ENCODE results near the gene GSX1. TPM values are rescaled to one million over a fixed set of nuclear protein-coding genes. Genes with fewer than 3 reads are reported as not detected.

GSX1 gene
- total RNA-seq, 1 experiment from 2014 or later, result not detected

DNA sequence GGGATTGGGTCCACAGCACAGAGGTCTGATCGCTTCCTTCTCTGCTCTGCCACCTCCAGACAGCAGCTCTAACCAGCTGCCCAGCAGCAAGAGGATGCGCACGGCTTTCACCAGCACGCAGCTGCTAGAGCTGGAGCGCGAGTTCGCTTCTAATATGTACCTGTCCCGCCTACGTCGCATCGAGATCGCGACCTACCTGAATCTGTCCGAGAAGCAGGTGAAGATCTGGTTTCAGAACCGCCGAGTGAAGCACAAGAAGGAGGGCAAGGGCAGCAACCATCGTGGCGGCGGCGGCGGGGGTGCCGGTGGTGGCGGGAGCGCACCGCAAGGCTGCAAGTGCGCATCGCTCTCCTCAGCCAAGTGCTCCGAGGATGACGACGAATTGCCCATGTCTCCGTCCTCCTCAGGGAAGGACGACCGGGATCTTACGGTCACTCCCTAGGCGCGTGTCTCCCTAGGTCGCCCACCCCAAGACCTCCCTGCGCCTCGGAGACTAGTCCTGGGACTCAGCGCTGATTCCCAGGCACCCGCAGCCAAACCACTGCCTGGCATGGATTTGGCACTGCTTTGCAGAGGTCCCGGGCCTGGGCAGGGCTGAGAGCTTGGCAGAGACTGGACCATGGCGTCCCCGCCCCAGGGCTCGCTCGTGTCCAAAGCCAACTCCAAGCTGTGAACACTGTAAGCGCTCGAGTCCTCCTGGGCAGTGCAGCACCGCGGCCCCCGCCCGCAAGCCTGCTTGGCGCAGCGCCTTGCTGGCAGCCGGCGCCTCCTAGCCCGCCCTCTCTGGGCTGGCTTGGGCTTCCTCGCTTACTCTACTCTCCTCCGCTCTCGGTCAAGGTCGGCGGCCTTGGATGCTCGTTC lies 1.5 kb downstream of the GSX1 start:
- ATAC-seq (no peak), DNase-seq (ENCODE audit: low read depth, low spot score) (no peak)
- TF ChIP-seq, protein P1, sequence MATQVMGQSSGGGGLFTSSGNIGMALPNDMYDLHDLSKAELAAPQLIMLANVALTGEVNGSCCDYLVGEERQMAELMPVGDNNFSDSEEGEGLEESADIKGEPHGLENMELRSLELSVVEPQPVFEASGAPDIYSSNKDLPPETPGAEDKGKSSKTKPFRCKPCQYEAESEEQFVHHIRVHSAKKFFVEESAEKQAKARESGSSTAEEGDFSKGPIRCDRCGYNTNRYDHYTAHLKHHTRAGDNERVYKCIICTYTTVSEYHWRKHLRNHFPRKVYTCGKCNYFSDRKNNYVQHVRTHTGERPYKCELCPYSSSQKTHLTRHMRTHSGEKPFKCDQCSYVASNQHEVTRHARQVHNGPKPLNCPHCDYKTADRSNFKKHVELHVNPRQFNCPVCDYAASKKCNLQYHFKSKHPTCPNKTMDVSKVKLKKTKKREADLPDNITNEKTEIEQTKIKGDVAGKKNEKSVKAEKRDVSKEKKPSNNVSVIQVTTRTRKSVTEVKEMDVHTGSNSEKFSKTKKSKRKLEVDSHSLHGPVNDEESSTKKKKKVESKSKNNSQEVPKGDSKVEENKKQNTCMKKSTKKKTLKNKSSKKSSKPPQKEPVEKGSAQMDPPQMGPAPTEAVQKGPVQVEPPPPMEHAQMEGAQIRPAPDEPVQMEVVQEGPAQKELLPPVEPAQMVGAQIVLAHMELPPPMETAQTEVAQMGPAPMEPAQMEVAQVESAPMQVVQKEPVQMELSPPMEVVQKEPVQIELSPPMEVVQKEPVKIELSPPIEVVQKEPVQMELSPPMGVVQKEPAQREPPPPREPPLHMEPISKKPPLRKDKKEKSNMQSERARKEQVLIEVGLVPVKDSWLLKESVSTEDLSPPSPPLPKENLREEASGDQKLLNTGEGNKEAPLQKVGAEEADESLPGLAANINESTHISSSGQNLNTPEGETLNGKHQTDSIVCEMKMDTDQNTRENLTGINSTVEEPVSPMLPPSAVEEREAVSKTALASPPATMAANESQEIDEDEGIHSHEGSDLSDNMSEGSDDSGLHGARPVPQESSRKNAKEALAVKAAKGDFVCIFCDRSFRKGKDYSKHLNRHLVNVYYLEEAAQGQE (IDR thresholded peaks at IDR 0.05; ENCODE audit: insufficient read depth in 1 of 2, low read depth in 2 of 2, low read length in 1 of 2), result no peak
- TF ChIP-seq, protein P2, sequence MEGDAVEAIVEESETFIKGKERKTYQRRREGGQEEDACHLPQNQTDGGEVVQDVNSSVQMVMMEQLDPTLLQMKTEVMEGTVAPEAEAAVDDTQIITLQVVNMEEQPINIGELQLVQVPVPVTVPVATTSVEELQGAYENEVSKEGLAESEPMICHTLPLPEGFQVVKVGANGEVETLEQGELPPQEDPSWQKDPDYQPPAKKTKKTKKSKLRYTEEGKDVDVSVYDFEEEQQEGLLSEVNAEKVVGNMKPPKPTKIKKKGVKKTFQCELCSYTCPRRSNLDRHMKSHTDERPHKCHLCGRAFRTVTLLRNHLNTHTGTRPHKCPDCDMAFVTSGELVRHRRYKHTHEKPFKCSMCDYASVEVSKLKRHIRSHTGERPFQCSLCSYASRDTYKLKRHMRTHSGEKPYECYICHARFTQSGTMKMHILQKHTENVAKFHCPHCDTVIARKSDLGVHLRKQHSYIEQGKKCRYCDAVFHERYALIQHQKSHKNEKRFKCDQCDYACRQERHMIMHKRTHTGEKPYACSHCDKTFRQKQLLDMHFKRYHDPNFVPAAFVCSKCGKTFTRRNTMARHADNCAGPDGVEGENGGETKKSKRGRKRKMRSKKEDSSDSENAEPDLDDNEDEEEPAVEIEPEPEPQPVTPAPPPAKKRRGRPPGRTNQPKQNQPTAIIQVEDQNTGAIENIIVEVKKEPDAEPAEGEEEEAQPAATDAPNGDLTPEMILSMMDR (IDR thresholded peaks at IDR 0.05), result no peak
- TF ChIP-seq TCF7L2 (IDR thresholded peaks at IDR 0.05; ENCODE audit: low read depth, low read length) (no peak), POLR2AphosphoS5 (IDR thresholded peaks at IDR 0.05; ENCODE audit: low read depth, low read length) (no peak), SIN3A (IDR thresholded peaks at IDR 0.05; ENCODE audit: borderline replicate concordance, insufficient read depth, low read depth, low read length) (no peak)
- peaks cover 19% of the 10 kb centered on the region for H3K27me3 ChIP-seq (ENCODE audit: control insufficient read depth, insufficient read depth, low read length)
- intact Hi-C loops (cut with micrococcal nuclease; ENCODE audit: unreplicated experiment), result no loop called here
- no peak overlapping the region for H3K4me3 ChIP-seq (ENCODE audit: low read depth in 2 of 2, low read length in 2 of 2)
- no peaks in the 10 kb centered on the region; the same call in 1 of the 2 replicates for H3K36me3 ChIP-seq (ENCODE audit: control insufficient read depth, insufficient read depth, low read length)
- ChIA-PET POLR2A (no interaction called here), CTCF (no interaction called here)
- BruUV-seq (replicated peaks), result no TSS peak
- in situ Hi-C loops (cut with HindIII; ENCODE audit: low pct_unique_long_range_greater_than_20kb, low sequenced_read_pairs), result no loop called here
- no peaks in the 10 kb centered on the region for H3K9me3 ChIP-seq (ENCODE audit: control insufficient read depth, insufficient read depth, low read depth, low read length)
- no peak overlapping the region for H3K27ac ChIP-seq (ENCODE audit: low read length)
- peaks cover 10% of the 10 kb centered on the region for H3K4me1 ChIP-seq (ENCODE audit: control insufficient read depth, insufficient read depth, low read length)

DNA sequence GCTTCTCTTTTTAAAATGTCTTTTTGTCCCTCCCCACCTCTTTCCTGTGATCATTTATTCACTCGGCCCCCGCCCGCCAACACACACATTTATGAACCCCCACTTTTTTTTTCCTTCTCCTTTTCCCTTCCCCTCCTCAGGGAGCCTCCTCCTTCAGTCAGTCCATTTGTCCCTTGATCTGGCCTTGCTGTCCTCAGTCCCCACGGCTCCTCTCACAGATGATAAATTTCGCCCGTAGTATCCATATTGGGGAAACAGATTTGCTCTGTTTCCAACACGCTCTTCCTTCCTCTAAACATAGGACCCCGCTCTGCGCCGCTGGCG lies 2.0 kb downstream of the GSX1 start:
- peaks cover 18% of the 10 kb centered on the region for H3K27me3 ChIP-seq (ENCODE audit: control insufficient read depth, insufficient read depth, low read length)
- ATAC-seq (no peak), DNase-seq (ENCODE audit: low read depth, low spot score) (no peak)
- H3K4me3 ChIP-seq (ENCODE audit: low read depth in 2 of 2, low read length in 2 of 2), result no peak overlapping the region
- ChIA-PET POLR2A (no interaction called here), CTCF (no interaction called here)
- H3K27ac ChIP-seq (ENCODE audit: low read length), result no peak overlapping the region
- peaks cover 10% of the 10 kb centered on the region for H3K4me1 ChIP-seq (ENCODE audit: control insufficient read depth, insufficient read depth, low read length)
- intact Hi-C loops (cut with micrococcal nuclease; ENCODE audit: unreplicated experiment) (no loop called here), in situ Hi-C loops (cut with HindIII; ENCODE audit: low pct_unique_long_range_greater_than_20kb, low sequenced_read_pairs) (no loop called here)
- no peaks in the 10 kb centered on the region; the same call in 1 of the 2 replicates for H3K36me3 ChIP-seq (ENCODE audit: control insufficient read depth, insufficient read depth, low read length)
- no TSS peak for BruUV-seq (replicated peaks)
- TF ChIP-seq SIN3A (IDR thresholded peaks at IDR 0.05; ENCODE audit: borderline replicate concordance, insufficient read depth, low read depth, low read length), result no peak
- TF ChIP-seq TCF7L2 (IDR thresholded peaks at IDR 0.05; ENCODE audit: low read depth, low read length), result no peak
- no peak for TF ChIP-seq POLR2AphosphoS5 (IDR thresholded peaks at IDR 0.05; ENCODE audit: low read depth, low read length)
- TF ChIP-seq, protein P1 (IDR thresholded peaks at IDR 0.05; ENCODE audit: insufficient read depth in 1 of 2, low read depth in 2 of 2, low read length in 1 of 2), result no peak
- TF ChIP-seq, protein P2 (IDR thresholded peaks at IDR 0.05), result no peak
- no peaks in the 10 kb centered on the region for H3K9me3 ChIP-seq (ENCODE audit: control insufficient read depth, insufficient read depth, low read depth, low read length)
